Measurements from ENCODE around the gene FGGY.
A peak's percentile ranks its signal among the peaks of the same experiment; 100 is the strongest.

The FGGY gene

GRCh38 chr1:59309795-59310548 is 13.1 kb downstream of the FGGY start:
- peak overlapping the region in 1 of 21 experiments; percentile 18 for H3K27ac ChIP-seq
- H3K4me3 ChIP-seq: no peak overlapping the region

- Histone ChIP-seq H3K4me3 (no peak overlapping the region), H3K27ac (no peak overlapping the region)
These were observed 13.8 kb downstream of the FGGY start for GRCh38 chr1:59310549-59311250.

- Histone ChIP-seq H3K4me3 (no peak overlapping the region), H3K27ac (no peak overlapping the region)
These were observed 18.1 kb downstream of the FGGY start for GRCh38 chr1:59314776-59315528.

GRCh38 chr1:59315529-59316463 is 18.9 kb downstream of the FGGY start:
- Histone ChIP-seq H3K4me3 (no peak overlapping the region), H3K27ac (peak overlapping the region in 4 of 21 experiments; percentile 37 to 54 (median 43))

- Histone ChIP-seq H3K27ac (peak overlapping the region in 7 of 21 experiments; percentile 14 to 54 (median 43)), H3K4me3 (no peak overlapping the region)
These were observed 19.7 kb downstream of the FGGY start for GRCh38 chr1:59316497-59317128.

GRCh38 chr1:59317343-59317742 is 20.4 kb downstream of the FGGY start:
- Histone ChIP-seq H3K4me3 (no peak overlapping the region), H3K27ac (peak overlapping the region in 4 of 21 experiments; percentile 14 to 54 (median 31))

- no peak overlapping the region for H3K27ac ChIP-seq
- no peak overlapping the region for H3K4me3 ChIP-seq
These were observed 20.9 kb downstream of the FGGY start for GRCh38 chr1:59317780-59318179.

- peak overlapping the region in 1 of 21 experiments; percentile 36 for H3K27ac ChIP-seq
These were observed 21.5 kb downstream of the FGGY start for GRCh38 chr1:59318271-59318860.

GRCh38 chr1:59322394-59322793 is 25.5 kb downstream of the FGGY start:
- Histone ChIP-seq H3K4me3 (no peak overlapping the region), H3K27ac (no peak overlapping the region)

More at GRCh38 chr1:59318271-59318860, 21.5 kb downstream of the FGGY start:
- H3K4me3 ChIP-seq: no peak overlapping the region

GRCh38 chr1:59322814-59323213 is 25.9 kb downstream of the FGGY start:
- Histone ChIP-seq H3K27ac (no peak overlapping the region), H3K4me3 (no peak overlapping the region)

GRCh38 chr1:59323879-59324278 is 27.0 kb downstream of the FGGY start:
- Histone ChIP-seq H3K4me3 (no peak overlapping the region), H3K27ac (no peak overlapping the region)

GRCh38 chr1:59328353-59328752 is 31.5 kb downstream of the FGGY start:
- Histone ChIP-seq H3K4me3 (no peak overlapping the region), H3K27ac (no peak overlapping the region)

GRCh38 chr1:59329412-59330053 is 32.6 kb downstream of the FGGY start:
- no peak overlapping the region for H3K27ac ChIP-seq
- no peak overlapping the region for H3K4me3 ChIP-seq

GRCh38 chr1:59331686-59332620 is 35.1 kb downstream of the FGGY start:
- H3K27ac ChIP-seq: no peak overlapping the region
- no peak overlapping the region for H3K4me3 ChIP-seq

GRCh38 chr1:59332983-59333382 is 36.1 kb downstream of the FGGY start:
- Histone ChIP-seq H3K4me3 (no peak overlapping the region), H3K27ac (peak overlapping the region in 1 of 21 experiments; percentile 25)

GRCh38 chr1:59333626-59334277 is 36.9 kb downstream of the FGGY start:
- H3K27ac ChIP-seq: peak overlapping the region in 1 of 21 experiments; percentile 25
- H3K4me3 ChIP-seq: no peak overlapping the region
